HCT116 (cell line): ENCODE data around the gene NCAPH2.

Experiments used
- CBX3 ChIP-seq: IDR thresholded peaks from 2 replicates; pipeline ENCODE4 v1.6.1; 2012; ENCODE audit warnings: low read depth
- CEBPB ChIP-seq: IDR thresholded peaks from 2 replicates; pipeline ENCODE4 v1.6.1; 2012; ENCODE audit warnings: low read depth
- CTCF ChIP-seq, 3 experiments: fragments of 200-600 bp in 1 of 3; sonication (generic) in 1 of 3; IDR thresholded peaks in 2 of 3; conservative IDR thresholded peaks in 1 of 3; 2 replicates each; pipeline ENCODE4 v1.5.1; 2012 to 2017; ENCODE audit warnings: low read depth in 2 of 3, low read length in 2 of 3, antibody characterized with exemption in 1 of 3, borderline replicate concordance in 1 of 3, control low read depth in 1 of 3, mild to moderate bottlenecking in 1 of 3, mixed read lengths in 1 of 3, mixed run types in 1 of 3, moderate library complexity in 1 of 3; ENCODE audit not compliant: insufficient read depth in 1 of 3
- EZH2 ChIP-seq: fragments of 200-600 bp; sonication (generic); IDR thresholded peaks from 2 replicates; pipeline ENCODE4 v1.6.1; 2017; ENCODE audit warnings: antibody characterized with exemption, mixed run types
- EZH2phosphoT487 ChIP-seq: fragments of 200-600 bp; IDR thresholded peaks from 2 replicates; pipeline ENCODE4 v1.6.1; 2018; ENCODE audit warnings: antibody characterized with exemption, borderline replicate concordance
- REST ChIP-seq: IDR thresholded peaks from 2 replicates; pipeline ENCODE4 v1.6.1; 2012; ENCODE audit warnings: low read depth
- SRF ChIP-seq: IDR thresholded peaks from 2 replicates; pipeline ENCODE4 v1.6.1; 2012; ENCODE audit warnings: low read depth
- YY1 ChIP-seq: IDR thresholded peaks from 2 replicates; pipeline ENCODE4 v1.6.1; 2011; ENCODE audit warnings: low read length, low read depth, moderate library complexity, mild to moderate bottlenecking; ENCODE audit not compliant: insufficient replicate concordance; ENCODE audit errors: extremely low read depth
- ZNF274 ChIP-seq: fragments of 200-500 bp; sonication (Bioruptor generic); IDR thresholded peaks from 2 replicates; pipeline ENCODE4 v1.6.1; 2014; ENCODE audit warnings: mild to moderate bottlenecking, low read depth, low read length, inconsistent platforms

DNA sequence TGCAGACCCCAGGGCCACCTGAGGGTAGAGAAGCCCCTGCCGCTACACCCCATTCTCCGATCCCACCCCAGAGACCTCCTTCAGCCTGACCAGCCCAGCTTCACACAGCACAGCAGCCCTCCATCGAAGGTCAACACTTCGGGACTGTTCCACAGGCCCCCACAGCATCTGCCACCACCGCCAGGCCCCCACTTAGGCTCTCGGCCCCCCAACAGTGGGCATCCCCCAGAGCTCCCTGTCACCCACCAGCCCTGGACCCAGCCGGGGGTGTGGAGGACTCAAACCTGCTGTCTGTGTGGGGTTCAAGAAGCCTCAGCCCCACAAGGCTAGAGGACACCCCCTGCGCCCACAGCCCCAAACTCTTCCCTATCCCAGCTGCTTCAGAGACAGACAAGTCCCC lies 39.4 kb upstream of the NCAPH2 start:
- no peak for TF ChIP-seq REST
- no peak for TF ChIP-seq SRF
- no peak for TF ChIP-seq ZNF274
- TF ChIP-seq EZH2, result no peak
- TF ChIP-seq CTCF (IDR thresholded peaks at IDR 0.05 in 2 of 3, conservative IDR thresholded peaks at IDR 0.05 in 1 of 3; ENCODE audit: borderline replicate concordance in 1 of 3, insufficient read depth in 1 of 3, low read depth in 2 of 3, low read length in 2 of 3), result no peak
- no peak for TF ChIP-seq CEBPB
- TF ChIP-seq EZH2phosphoT487, result no peak
- no peak for TF ChIP-seq YY1
- TF ChIP-seq CBX3, result no peak
